Muscle layer of duodenum (tissue), 2 donors: ENCODE data around the gene NRP2.

Experiments
- H3K27ac ChIP-seq: one replicate; pipeline ENCODE4 v1.7.0; 2013; ENCODE audit warnings: mild to moderate bottlenecking, low read length
- H3K27me3 ChIP-seq: one replicate; pipeline ENCODE4 v1.7.0; 2013; ENCODE audit warnings: low read depth, mild to moderate bottlenecking, control low read depth, low read length
- H3K36me3 ChIP-seq, 2 donors: one replicate each; pipeline ENCODE4 v1.7.0; 2013; ENCODE audit warnings: low read length in 2 of 2, control low read depth in 1 of 2, mild to moderate bottlenecking in 1 of 2; ENCODE audit not compliant: insufficient read depth in 2 of 2, control insufficient read depth in 1 of 2
- H3K4me1 ChIP-seq, 2 donors: one replicate each; pipeline ENCODE4 v1.7.0; 2013; ENCODE audit warnings: low read length in 2 of 2, mild to moderate bottlenecking in 2 of 2, control low read depth in 1 of 2, moderate library complexity in 1 of 2; ENCODE audit not compliant: insufficient read depth in 2 of 2, control insufficient read depth in 1 of 2
- H3K4me3 ChIP-seq, 2 donors: one replicate each; pipeline ENCODE4 v1.7.0; 2013; ENCODE audit warnings: low read length in 2 of 2, low read depth in 1 of 2, mild to moderate bottlenecking in 1 of 2
- H3K9me3 ChIP-seq, 2 donors: one replicate each; pipeline ENCODE4 v1.7.0; 2013; ENCODE audit warnings: low read length in 2 of 2, control low read depth in 1 of 2, mild to moderate bottlenecking in 1 of 2; ENCODE audit not compliant: control insufficient read depth in 1 of 2
- donor health status: healthy.

NRP2 gene

DNA sequence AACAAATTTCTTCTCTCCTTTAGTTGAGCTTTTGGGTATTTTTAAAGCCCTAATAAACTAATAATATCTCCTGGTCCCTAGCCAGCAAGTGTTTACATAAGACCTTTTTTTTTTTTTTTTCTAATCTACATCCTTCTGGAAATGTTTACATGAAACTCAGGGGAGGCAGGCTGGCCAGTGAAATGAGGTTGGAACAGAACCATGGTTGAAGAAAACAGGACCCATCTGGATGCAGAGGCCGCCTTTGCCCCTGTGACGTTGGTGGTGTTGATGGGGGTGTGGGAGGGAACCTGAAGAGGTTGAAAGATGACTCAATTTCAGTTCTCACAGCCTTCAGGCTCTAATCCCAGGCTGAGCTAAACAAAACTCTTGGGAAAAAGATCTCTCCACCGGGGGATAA, 118.5 kb downstream of the NRP2 start:
- H3K4me1 ChIP-seq = peaks cover 14 to 43% of the 10 kb centered on the region in 2 donors
- H3K27ac ChIP-seq = peak overlapping the region; percentile 43
- H3K4me3 ChIP-seq = no peak overlapping the region
- H3K9me3 ChIP-seq = peaks cover 0 to 5% of the 10 kb centered on the region in 2 donors
- peaks cover 8 to 15% of the 10 kb centered on the region in 2 donors for H3K36me3 ChIP-seq
- H3K27me3 ChIP-seq = no peaks in the 10 kb centered on the region

DNA sequence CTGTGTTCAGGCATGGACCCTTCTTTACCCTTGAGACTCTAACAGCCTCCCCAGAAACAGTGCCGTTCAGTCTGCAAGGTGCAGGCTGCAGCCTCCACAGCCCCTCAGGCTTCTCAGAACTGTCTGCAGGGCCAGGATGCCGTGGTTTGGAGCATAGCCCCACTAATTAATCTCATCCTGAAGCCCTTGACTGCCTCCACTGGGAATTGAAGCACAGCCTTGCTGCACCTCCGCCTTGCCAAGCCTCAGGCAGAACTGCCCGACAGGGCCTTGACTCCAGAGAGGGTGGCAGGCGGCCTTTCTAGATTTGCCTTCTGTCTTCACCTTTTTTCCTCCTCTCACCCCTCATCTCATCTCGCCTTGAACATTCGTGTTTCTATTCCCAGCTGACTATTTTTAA, 119.8 kb downstream of the NRP2 start:
- no peak overlapping the region for H3K27ac ChIP-seq
- peaks cover 14 to 42% of the 10 kb centered on the region in 2 donors for H3K4me1 ChIP-seq
- no peaks in the 10 kb centered on the region for H3K27me3 ChIP-seq
- peaks cover 0 to 4% of the 10 kb centered on the region in 2 donors for H3K36me3 ChIP-seq
- no peak overlapping the region for H3K4me3 ChIP-seq
- H3K9me3 ChIP-seq = peaks cover 0 to 5% of the 10 kb centered on the region in 2 donors

- H3K27me3 ChIP-seq = no peaks in the 10 kb centered on the region
- H3K4me1 ChIP-seq = peaks cover 14 to 39% of the 10 kb centered on the region in 2 donors
- no peaks in the 10 kb centered on the region for H3K36me3 ChIP-seq
- peaks cover 0 to 5% of the 10 kb centered on the region in 2 donors for H3K9me3 ChIP-seq
- no peak overlapping the region for H3K27ac ChIP-seq
- no peak overlapping the region for H3K4me3 ChIP-seq
Observed at GRCh38 chr2:205802941-205803340, 120.6 kb downstream of the NRP2 start.

DNA sequence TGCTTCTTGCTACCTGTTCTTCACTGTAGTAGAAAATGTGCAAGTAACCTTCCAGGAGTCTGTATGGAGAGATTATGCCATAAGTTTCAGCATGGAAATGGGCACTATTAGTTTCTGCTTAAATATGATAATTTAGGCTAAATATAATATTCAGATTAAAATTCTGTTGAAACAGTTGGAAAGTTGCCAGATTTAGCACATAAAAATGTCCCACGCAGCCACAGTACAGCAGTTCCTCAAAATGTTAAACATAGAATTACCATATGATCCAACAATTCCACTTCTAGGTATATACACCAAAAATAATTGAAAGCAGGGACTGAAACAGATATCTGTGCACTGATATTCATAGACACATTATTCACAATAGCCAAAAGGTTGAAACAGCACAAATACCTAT, 121.2 kb downstream of the NRP2 start:
- H3K27ac ChIP-seq = no peak overlapping the region
- no peaks in the 10 kb centered on the region for H3K27me3 ChIP-seq
- H3K36me3 ChIP-seq = no peaks in the 10 kb centered on the region
- peaks cover 14 to 34% of the 10 kb centered on the region in 2 donors for H3K4me1 ChIP-seq
- H3K9me3 ChIP-seq = peaks cover 0 to 5% of the 10 kb centered on the region in 2 donors
- H3K4me3 ChIP-seq = no peak overlapping the region

GRCh38 chr2:205805136-205805535, 122.8 kb downstream of the NRP2 start:
- peaks cover 14 to 30% of the 10 kb centered on the region in 2 donors for H3K4me1 ChIP-seq

DNA sequence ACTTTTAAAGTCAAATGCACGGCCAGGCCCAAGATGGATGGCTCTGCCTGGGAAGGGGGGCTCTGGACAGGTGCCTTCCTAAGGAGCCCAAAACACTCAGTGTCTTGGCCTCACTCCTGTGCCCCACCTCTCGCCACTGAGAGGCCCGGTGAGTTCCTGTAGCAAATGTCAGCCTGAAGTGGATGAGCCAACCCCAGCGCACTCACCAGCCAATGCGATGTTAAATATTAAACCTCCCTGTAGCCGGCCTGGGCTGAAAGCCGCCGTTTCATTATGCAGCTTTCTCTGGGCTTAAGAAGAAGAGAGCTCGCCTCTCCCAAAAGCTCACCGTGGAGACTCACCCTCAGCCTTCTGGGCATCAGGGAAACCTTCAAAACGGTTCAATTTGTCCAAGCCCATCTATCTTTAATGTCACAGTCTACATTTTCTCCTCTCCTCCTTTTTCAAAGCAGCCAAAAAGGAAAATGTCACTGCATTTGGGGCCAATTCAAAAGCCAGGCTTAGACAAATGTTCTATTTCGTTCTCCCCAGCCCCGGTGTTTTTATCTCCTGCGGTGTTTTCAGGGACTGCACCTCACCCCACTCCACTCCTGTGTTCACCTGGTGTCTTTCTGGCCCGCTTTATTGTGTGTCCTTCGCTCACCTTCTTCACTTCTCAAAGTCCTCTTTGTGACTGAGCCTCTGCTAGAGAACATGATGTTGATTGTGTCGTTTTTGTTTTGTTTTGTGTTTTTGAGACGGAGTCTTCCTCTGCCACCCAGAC, 124.0 kb downstream of the NRP2 start:
- Histone ChIP-seq H3K27ac (no peak overlapping the region), H3K4me1 (peaks cover 9 to 21% of the 10 kb centered on the region in 2 donors), H3K4me3 (no peak overlapping the region), H3K36me3 (no peaks in the 10 kb centered on the region), H3K9me3 (no peaks in the 10 kb centered on the region), H3K27me3 (no peaks in the 10 kb centered on the region)

More at GRCh38 chr2:205805136-205805535, 122.8 kb downstream of the NRP2 start:
- H3K27me3 ChIP-seq = no peaks in the 10 kb centered on the region
- no peak overlapping the region for H3K27ac ChIP-seq
- no peak overlapping the region for H3K4me3 ChIP-seq
- no peaks in the 10 kb centered on the region for H3K9me3 ChIP-seq
- H3K36me3 ChIP-seq = no peaks in the 10 kb centered on the region

- H3K36me3 ChIP-seq = no peaks in the 10 kb centered on the region
- no peak overlapping the region for H3K27ac ChIP-seq
- H3K4me1 ChIP-seq = peaks cover 4 to 12% of the 10 kb centered on the region in 2 donors
- no peaks in the 10 kb centered on the region for H3K27me3 ChIP-seq
- H3K9me3 ChIP-seq = no peaks in the 10 kb centered on the region
- no peak overlapping the region for H3K4me3 ChIP-seq
Observed at GRCh38 chr2:205807229-205807628, 124.9 kb downstream of the NRP2 start.

- H3K9me3 ChIP-seq = no peaks in the 10 kb centered on the region
- H3K27me3 ChIP-seq = no peaks in the 10 kb centered on the region
- no peaks in the 10 kb centered on the region for H3K36me3 ChIP-seq
- peaks cover 0 to 6% of the 10 kb centered on the region in 2 donors for H3K4me1 ChIP-seq
- no peak overlapping the region for H3K27ac ChIP-seq
- H3K4me3 ChIP-seq = no peak overlapping the region
Observed at GRCh38 chr2:205807758-205808157, 125.5 kb downstream of the NRP2 start.

DNA sequence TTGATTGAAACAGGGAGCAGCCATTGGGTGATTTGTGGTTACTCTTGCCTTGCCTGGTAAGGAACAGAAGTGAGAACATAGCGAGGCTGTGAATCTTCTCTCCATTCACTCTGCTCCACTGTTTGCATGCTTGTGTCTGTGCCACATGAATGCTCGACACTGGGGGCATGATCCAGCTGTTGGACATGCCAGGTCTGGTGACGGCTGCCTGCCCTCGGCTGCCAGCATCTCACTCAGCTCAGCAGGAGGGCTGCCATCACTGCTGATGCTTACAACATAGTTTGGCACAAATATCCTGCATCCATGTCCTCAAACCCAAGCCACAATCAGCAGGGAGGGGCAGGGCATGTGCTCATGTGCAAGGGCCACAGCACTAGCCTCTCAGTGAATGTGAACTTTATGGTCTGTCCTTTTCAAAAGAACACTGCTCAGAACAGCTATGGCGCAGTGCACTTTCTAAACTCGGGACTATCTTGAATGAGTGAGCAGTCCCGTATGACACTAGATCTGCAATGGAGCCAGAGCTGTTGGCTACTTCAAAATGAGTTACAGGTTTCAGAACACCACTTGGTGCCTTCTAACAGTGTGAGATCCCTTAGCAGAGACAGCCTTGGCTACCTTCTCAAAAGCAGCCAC, 126.3 kb downstream of the NRP2 start:
- H3K4me3 ChIP-seq = no peak overlapping the region
- no peaks in the 10 kb centered on the region for H3K4me1 ChIP-seq
- no peak overlapping the region for H3K27ac ChIP-seq
- H3K27me3 ChIP-seq = no peaks in the 10 kb centered on the region
- no peaks in the 10 kb centered on the region for H3K36me3 ChIP-seq
- no peaks in the 10 kb centered on the region for H3K9me3 ChIP-seq

DNA sequence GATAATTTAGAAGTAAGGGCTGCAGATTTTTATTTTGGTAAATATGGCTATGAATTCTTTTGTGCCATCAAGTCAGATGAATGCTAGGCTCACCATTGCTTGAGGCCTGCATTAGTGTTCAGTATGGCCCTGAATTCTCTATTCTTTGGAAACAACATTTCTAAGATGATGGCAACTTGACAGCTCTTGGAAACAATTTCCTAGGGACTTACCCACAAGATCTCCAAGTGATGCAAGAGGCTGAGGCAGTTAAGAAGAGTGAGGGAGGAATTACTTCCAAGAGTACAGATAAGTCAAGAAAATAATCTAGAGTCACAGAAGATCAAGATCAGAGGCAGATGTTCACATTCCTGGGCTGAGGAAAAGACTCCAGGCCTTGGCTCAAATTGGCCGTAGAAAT, 129.1 kb downstream of the NRP2 start:
- Histone ChIP-seq H3K36me3 (no peaks in the 10 kb centered on the region), H3K27ac (no peak overlapping the region), H3K4me3 (no peak overlapping the region), H3K9me3 (no peaks in the 10 kb centered on the region), H3K4me1 (peaks cover 0 to 9% of the 10 kb centered on the region in 2 donors), H3K27me3 (no peaks in the 10 kb centered on the region)

DNA sequence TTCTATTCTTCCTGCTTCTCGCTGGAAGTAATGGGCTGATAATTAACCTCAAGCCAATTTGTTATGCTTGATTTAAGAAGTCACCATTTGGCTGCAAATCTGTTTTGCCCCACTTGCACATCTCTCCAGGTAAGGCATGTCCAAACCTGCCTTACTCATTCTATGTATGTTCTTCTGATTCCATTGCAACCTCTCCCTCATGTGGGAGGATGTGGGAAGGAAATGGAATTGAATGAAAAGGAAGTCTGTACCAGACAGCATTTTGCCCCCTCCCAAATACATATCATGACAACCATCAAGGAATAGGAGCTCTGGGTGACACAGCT, 131.7 kb downstream of the NRP2 start:
- Histone ChIP-seq H3K27me3 (no peaks in the 10 kb centered on the region), H3K9me3 (no peaks in the 10 kb centered on the region), H3K36me3 (no peaks in the 10 kb centered on the region), H3K27ac (no peak overlapping the region), H3K4me1 (peaks cover 0 to 9% of the 10 kb centered on the region in 2 donors), H3K4me3 (no peak overlapping the region)
